ENCODE measurements around the gene PUM2. TPM values are rescaled to one million over a fixed set of nuclear protein-coding genes. Genes with fewer than 3 reads are reported as not detected.

Gene PUM2
- polyA plus RNA-seq, 1 experiment = 39.7 TPM

DNA sequence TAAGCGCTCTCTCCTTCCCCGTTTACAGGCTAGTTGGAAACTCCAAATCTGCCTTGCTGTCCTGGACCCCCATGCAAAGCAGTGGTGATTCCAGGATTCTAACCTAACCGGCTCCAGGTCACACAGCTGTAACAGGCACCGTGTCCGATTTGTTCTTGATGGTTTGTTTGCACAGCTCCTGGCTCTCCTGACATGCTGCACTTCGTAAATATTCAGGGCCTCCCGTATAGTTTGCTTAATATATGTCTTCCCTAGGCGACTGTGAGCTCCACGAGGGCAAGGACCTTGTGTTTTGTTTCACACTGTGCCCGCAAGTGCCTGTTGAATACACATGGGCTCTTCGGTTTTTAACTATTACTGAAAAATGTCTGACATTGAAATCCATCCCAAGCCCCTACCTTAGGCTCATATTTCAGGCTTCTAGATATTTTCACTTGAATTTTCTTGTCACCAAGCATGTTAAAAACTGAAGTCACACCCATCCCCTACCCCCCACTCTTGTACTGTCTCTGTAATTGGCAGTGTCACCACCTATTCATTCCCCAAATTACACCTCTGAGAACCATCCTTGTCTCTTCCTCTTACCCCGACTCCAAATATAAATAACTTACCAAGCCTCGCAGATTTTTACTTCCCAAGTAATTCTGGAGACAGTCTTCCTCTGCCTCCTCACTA, 1.0 kb upstream of the PUM2 start:
- TF ChIP-seq, protein P1, sequence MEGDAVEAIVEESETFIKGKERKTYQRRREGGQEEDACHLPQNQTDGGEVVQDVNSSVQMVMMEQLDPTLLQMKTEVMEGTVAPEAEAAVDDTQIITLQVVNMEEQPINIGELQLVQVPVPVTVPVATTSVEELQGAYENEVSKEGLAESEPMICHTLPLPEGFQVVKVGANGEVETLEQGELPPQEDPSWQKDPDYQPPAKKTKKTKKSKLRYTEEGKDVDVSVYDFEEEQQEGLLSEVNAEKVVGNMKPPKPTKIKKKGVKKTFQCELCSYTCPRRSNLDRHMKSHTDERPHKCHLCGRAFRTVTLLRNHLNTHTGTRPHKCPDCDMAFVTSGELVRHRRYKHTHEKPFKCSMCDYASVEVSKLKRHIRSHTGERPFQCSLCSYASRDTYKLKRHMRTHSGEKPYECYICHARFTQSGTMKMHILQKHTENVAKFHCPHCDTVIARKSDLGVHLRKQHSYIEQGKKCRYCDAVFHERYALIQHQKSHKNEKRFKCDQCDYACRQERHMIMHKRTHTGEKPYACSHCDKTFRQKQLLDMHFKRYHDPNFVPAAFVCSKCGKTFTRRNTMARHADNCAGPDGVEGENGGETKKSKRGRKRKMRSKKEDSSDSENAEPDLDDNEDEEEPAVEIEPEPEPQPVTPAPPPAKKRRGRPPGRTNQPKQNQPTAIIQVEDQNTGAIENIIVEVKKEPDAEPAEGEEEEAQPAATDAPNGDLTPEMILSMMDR (IDR thresholded peaks at IDR 0.05; ENCODE audit: insufficient read depth, low read depth, low read length) = no peak

GRCh38 chr2:20350041-20350712, 467 bp downstream of the PUM2 start:
- no peaks in the 10 kb centered on the region for H3K36me3 ChIP-seq (ENCODE audit: control insufficient read depth, insufficient read depth, low read length)
- H3K27me3 ChIP-seq (ENCODE audit: control insufficient read depth, insufficient read depth, low read length) = no peaks in the 10 kb centered on the region
- DNase-seq (ENCODE audit: low read depth) = no peak
- POLR2A ChIA-PET = interaction anchor here (0.6 kb wide), 2 partner anchors 53 to 140 kb away, joined by 3 to 4 read pairs; no protein-coding TSS in a partner anchor
- CTCF ChIA-PET = interaction anchor here (0.7 to 1.8 kb wide), 4 partner anchors 13 to 23 kb away, joined by 3 to 4 read pairs (median 4); no protein-coding TSS in a partner anchor
- H3K4me3 ChIP-seq (ENCODE audit: low read depth, low read length) = peak overlapping the region; percentile 99
- TF ChIP-seq, protein P1 (IDR thresholded peaks at IDR 0.05; ENCODE audit: insufficient read depth, low read depth, low read length) = no peak

More for the DNA sequence above, 1.0 kb upstream of the PUM2 start:
- Histone ChIP-seq H3K27me3 (ENCODE audit: control insufficient read depth, insufficient read depth, low read length) (no peaks in the 10 kb centered on the region), H3K36me3 (ENCODE audit: control insufficient read depth, insufficient read depth, low read length) (no peaks in the 10 kb centered on the region), H3K4me3 (ENCODE audit: low read depth, low read length) (peak overlapping the region; percentile 99)
- no peak for DNase-seq (ENCODE audit: low read depth)
- POLR2A ChIA-PET = no interaction called here
- CTCF ChIA-PET = interaction anchor here (1.0 kb wide), 1 partner anchor 25 kb away, joined by 3 read pairs; no protein-coding TSS in a partner anchor

DNA sequence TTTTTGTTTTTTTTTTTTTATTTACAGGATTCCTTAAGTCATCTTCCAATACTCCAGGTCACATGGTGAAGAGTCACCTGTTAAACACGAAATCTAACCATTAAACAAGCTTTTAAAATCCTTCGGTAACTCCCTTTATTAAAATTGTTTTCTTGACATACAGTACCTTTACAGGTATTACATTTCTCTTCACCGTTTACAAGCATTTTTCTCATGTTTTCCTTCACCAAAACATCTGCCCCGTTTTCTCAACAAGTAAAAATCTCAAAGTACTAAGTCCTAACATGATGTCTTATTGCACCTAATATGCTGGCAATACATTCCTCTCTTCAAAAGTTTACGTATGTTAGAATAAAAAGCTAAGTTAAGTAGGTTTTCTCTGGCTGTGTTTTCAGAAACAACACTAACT, 1.1 kb downstream of the PUM2 start:
- POLR2A ChIA-PET = interaction anchor here (0.6 kb wide), 2 partner anchors 53 to 139 kb away, joined by 3 to 4 read pairs; no protein-coding TSS in a partner anchor
- CTCF ChIA-PET = interaction anchor here (0.7 to 1.8 kb wide), 5 partner anchors 12 to 23 kb away, joined by 3 to 4 read pairs (median 4); no protein-coding TSS in a partner anchor
- peak overlapping the region; percentile 99 for H3K4me3 ChIP-seq (ENCODE audit: low read depth, low read length)
- H3K27me3 ChIP-seq (ENCODE audit: control insufficient read depth, insufficient read depth, low read length) = no peaks in the 10 kb centered on the region
- DNase-seq (ENCODE audit: low read depth) = no peak
- TF ChIP-seq, protein P1 (IDR thresholded peaks at IDR 0.05; ENCODE audit: insufficient read depth, low read depth, low read length) = no peak
- no peaks in the 10 kb centered on the region for H3K36me3 ChIP-seq (ENCODE audit: control insufficient read depth, insufficient read depth, low read length)

DNA sequence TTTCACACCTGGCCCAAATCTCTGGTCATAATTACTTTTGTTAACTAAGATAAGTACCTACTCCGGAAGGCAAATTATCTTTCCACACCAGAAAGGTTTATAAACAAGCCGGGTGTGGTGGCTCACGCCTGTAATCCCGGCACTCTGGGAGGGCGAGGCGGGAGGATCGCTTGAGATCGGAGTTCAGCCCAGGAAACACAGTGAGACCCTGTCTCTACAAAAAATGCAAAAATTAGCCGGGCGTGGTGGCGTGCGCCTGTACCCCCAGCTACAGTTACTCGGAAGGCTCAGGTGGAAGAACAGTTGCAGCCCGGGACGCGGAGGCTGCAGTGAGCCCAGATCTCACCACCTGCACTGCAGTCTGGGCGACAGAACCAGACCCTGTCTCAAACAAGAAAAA, 2.1 kb downstream of the PUM2 start:
- no peaks in the 10 kb centered on the region for H3K27me3 ChIP-seq (ENCODE audit: control insufficient read depth, insufficient read depth, low read length)
- CTCF ChIA-PET = interaction anchor here (1.3 to 1.8 kb wide), 4 partner anchors 11 to 22 kb away, joined by 4 read pairs; no protein-coding TSS in a partner anchor
- TF ChIP-seq, protein P1 (IDR thresholded peaks at IDR 0.05; ENCODE audit: insufficient read depth, low read depth, low read length) = no peak
- no peak overlapping the region for H3K4me3 ChIP-seq (ENCODE audit: low read depth, low read length)
- no peaks in the 10 kb centered on the region for H3K36me3 ChIP-seq (ENCODE audit: control insufficient read depth, insufficient read depth, low read length)
- POLR2A ChIA-PET = no interaction called here
- no peak for DNase-seq (ENCODE audit: low read depth)
